ENCODE data around the gene PRR12. TPM values are rescaled to one million over a fixed set of nuclear protein-coding genes. Genes with fewer than 3 reads are reported as not detected.

The PRR12 gene
- total and polyA plus RNA-seq, 2 donors (not counting 3 experiments of a cell fraction or from before 2014, with no cell fraction given): 1.9 to 37.0 TPM

- ChIA-PET CTCF (interaction anchor here (0.9 to 6.1 kb wide), 5 partner anchors 8 to 57 kb away, joined by 3 to 51 read pairs (median 8); no protein-coding TSS in a partner anchor), POLR2A (no interaction called here)
- no peak overlapping the region for H3K27ac ChIP-seq (ENCODE audit: insufficient read depth, low read depth, low read length)
- no peak overlapping the region for H3K4me3 ChIP-seq (replicated peaks in 1 of 3; ENCODE audit: insufficient read depth in 1 of 3, low read depth in 1 of 3, low read length in 3 of 3)
- dilution Hi-C loops (cut with MboI; ENCODE audit: extremely low pct_ligation_motif_present, low sequenced_read_pairs): no loop called here
- no TSS peak for BruUV-seq (replicated peaks)
- no peaks in the 10 kb centered on the region for H3K9me1 ChIP-seq (replicated peaks; ENCODE audit: control insufficient read depth, extremely low read depth, insufficient read depth, low read length)
- H2AFZ ChIP-seq (ENCODE audit: low read depth, low read length): no peak overlapping the region
- no peak overlapping the region for H3K9ac ChIP-seq (replicated peaks; ENCODE audit: extremely low read depth, insufficient read depth, low read length)
- intact Hi-C loops (cut with micrococcal nuclease): no loop called here
- peaks cover 17% of the 10 kb centered on the region for H3K79me2 ChIP-seq (ENCODE audit: control insufficient read depth, insufficient read depth, low read length)
- H3K27me3 ChIP-seq (ENCODE audit: control insufficient read depth in 2 of 2, insufficient read depth in 2 of 2, low read length in 2 of 2): no peaks in the 10 kb centered on the region
- DNase-seq (ENCODE audit: low read depth, low spot score) (no peak), FAIRE-seq (no peak)
- peaks cover 15 to 35% of the 10 kb centered on the region in 2 experiments for H3K36me3 ChIP-seq (ENCODE audit: control insufficient read depth in 2 of 2, extremely low read depth in 1 of 2, insufficient read depth in 2 of 2, low read length in 2 of 2)
- TF ChIP-seq CTCF (IDR thresholded peaks at IDR 0.05; ENCODE audit: extremely low read depth in 1 of 2, insufficient read depth in 1 of 2, low read depth in 1 of 2, low read length in 2 of 2) (no peak), MYC (IDR thresholded peaks at IDR 0.05; ENCODE audit: low read depth, low read length) (no peak), GATA2 (IDR thresholded peaks at IDR 0.05; ENCODE audit: insufficient read depth, insufficient read length, low read depth, low read length) (no peak), JUN (IDR thresholded peaks at IDR 0.05; ENCODE audit: borderline replicate concordance, insufficient read depth, insufficient read length, low read depth) (no peak), POLR2AphosphoS5 (IDR thresholded peaks at IDR 0.05; ENCODE audit: insufficient read depth, low read depth, low read length) (no peak), POLR2A (IDR thresholded peaks at IDR 0.05; ENCODE audit: low read depth, low read length) (no peak), EZH2 (IDR thresholded peaks at IDR 0.05; ENCODE audit: borderline replicate concordance, low read depth, low read length, severe bottlenecking) (no peak), FOS (IDR thresholded peaks at IDR 0.05; ENCODE audit: borderline replicate concordance, insufficient read depth, low read length) (no peak), MAX (IDR thresholded peaks at IDR 0.05; ENCODE audit: insufficient read depth, insufficient read length) (no peak)
- H3K4me1 ChIP-seq (ENCODE audit: control insufficient read depth, extremely low read depth, insufficient read depth, low read length): peaks cover 4% of the 10 kb centered on the region
- no peaks in the 10 kb centered on the region for H3K9me3 ChIP-seq (replicated peaks; ENCODE audit: control insufficient read depth, insufficient read depth, low read length)
- no peak overlapping the region for H3K4me2 ChIP-seq (ENCODE audit: insufficient read depth, low read length)
- no peaks in the 10 kb centered on the region for H4K20me1 ChIP-seq (replicated peaks; ENCODE audit: control insufficient read depth, extremely low read depth, insufficient read depth, low read length)
Measured at GRCh38 chr19:49560358-49560900, 30.6 kb upstream of the PRR12 start.
